AG08396 (cell line): ENCODE measurements around the gene DIDO1.

Experiments used
- DNase-seq: peaks from one replicate; pipeline ENCODE4 v3.0.0; 2012; ENCODE audit warnings: low spot score, mixed read lengths

Gene DIDO1

GRCh38 chr20:62951143-62951895 lies 25.0 kb upstream of the DIDO1 start:
- DNase-seq, result no peak

GRCh38 chr20:62950741-62951140 lies 24.4 kb upstream of the DIDO1 start:
- no peak for DNase-seq

- no peak for DNase-seq
Observed at GRCh38 chr20:62949962-62950361, 23.7 kb upstream of the DIDO1 start.

- DNase-seq, result no peak
Observed at GRCh38 chr20:62949153-62949821, 23.0 kb upstream of the DIDO1 start.

- no peak for DNase-seq
Observed at GRCh38 chr20:62947532-62948300, 21.4 kb upstream of the DIDO1 start.

- no peak for DNase-seq
Observed at GRCh38 chr20:62946918-62947317, 20.6 kb upstream of the DIDO1 start.

- no peak for DNase-seq
Observed at GRCh38 chr20:62945771-62946339, 19.6 kb upstream of the DIDO1 start.

- no peak for DNase-seq
Observed at GRCh38 chr20:62944746-62945145, 18.4 kb upstream of the DIDO1 start.

- DNase-seq, result no peak
Observed at GRCh38 chr20:62944184-62944583, 17.9 kb upstream of the DIDO1 start.

GRCh38 chr20:62943396-62943795 lies 17.1 kb upstream of the DIDO1 start:
- DNase-seq, result no peak

- no peak for DNase-seq
Observed at GRCh38 chr20:62942456-62942855, 16.2 kb upstream of the DIDO1 start.

- DNase-seq, result no peak
Observed at GRCh38 chr20:62941792-62942191, 15.5 kb upstream of the DIDO1 start.

GRCh38 chr20:62940875-62941274 lies 14.6 kb upstream of the DIDO1 start:
- DNase-seq, result no peak

GRCh38 chr20:62938105-62938888 lies 12.0 kb upstream of the DIDO1 start, which contains the start of gene GID8:
Gene GID8 (plus strand): TSS chr20:62938147. CDS start chr20:62941503, 3,356 bp downstream.
- DNase-seq, result peak; percentile 70

- DNase-seq, result peak; percentile 97
Observed at GRCh38 chr20:62937268-62938104, 11.2 kb upstream of the DIDO1 start.

- DNase-seq, result no peak
Observed at GRCh38 chr20:62935968-62936585, 9.8 kb upstream of the DIDO1 start.

- DNase-seq, result no peak
Observed at GRCh38 chr20:62935204-62935967, 9.1 kb upstream of the DIDO1 start.

GRCh38 chr20:62933966-62934365 lies 7.7 kb upstream of the DIDO1 start:
- DNase-seq, result no peak

GRCh38 chr20:62931464-62931863 lies 5.2 kb upstream of the DIDO1 start:
- no peak for DNase-seq
